GM18861 (cell line): ENCODE data around the gene C6orf52.
"Not testable (repeated sequence)": the region's sequence is repeated elsewhere in the genome, so short reads cannot be mapped to it uniquely, and the experiment has no call there.

ENCODE experiments used
- ATAC-seq: cut with Tn5 transposase; IDR thresholded peaks from one replicate; pipeline ENCODE4 v1.9.1; 2021; ENCODE audit not compliant: unreplicated experiment

Gene C6orf52

GRCh38 chr6:10696655-10697054 lies 2.2 kb upstream of the C6orf52 start:
- ATAC-seq, result no peak

GRCh38 chr6:10695086-10695657 lies 756 bp upstream of the C6orf52 start:
- ATAC-seq, result no peak

- ATAC-seq, result no peak
These were observed 1.4 kb downstream of the C6orf52 start for GRCh38 chr6:10692965-10693538.

- ATAC-seq, result no peak
These were observed 3.6 kb downstream of the C6orf52 start for GRCh38 chr6:10690651-10691445.

GRCh38 chr6:10687582-10687981 lies 6.8 kb downstream of the C6orf52 start:
- no peak for ATAC-seq

GRCh38 chr6:10686901-10687300 lies 7.5 kb downstream of the C6orf52 start:
- ATAC-seq, result no peak

GRCh38 chr6:10685092-10685915 lies 9.1 kb downstream of the C6orf52 start:
- no peak for ATAC-seq

GRCh38 chr6:10684618-10685017 lies 9.8 kb downstream of the C6orf52 start:
- no peak for ATAC-seq

GRCh38 chr6:10682355-10682988 lies 11.9 kb downstream of the C6orf52 start:
- no peak for ATAC-seq

- no peak for ATAC-seq
These were observed 12.6 kb downstream of the C6orf52 start for GRCh38 chr6:10681795-10682194.

- no peak for ATAC-seq
These were observed 16.0 kb downstream of the C6orf52 start for GRCh38 chr6:10678456-10678855.

GRCh38 chr6:10676403-10676802 lies 18.0 kb downstream of the C6orf52 start:
- ATAC-seq, result no peak

- no peak for ATAC-seq
These were observed 26.1 kb downstream of the C6orf52 start for GRCh38 chr6:10668126-10668917.

- not testable (repeated sequence) for ATAC-seq
These were observed 28.8 kb downstream of the C6orf52 start for GRCh38 chr6:10665595-10665994.

- no peak for ATAC-seq
These were observed 31.7 kb downstream of the C6orf52 start for GRCh38 chr6:10662742-10663141.

- ATAC-seq, result no peak
These were observed 32.2 kb downstream of the C6orf52 start for GRCh38 chr6:10662207-10662606.

- ATAC-seq, result not testable (repeated sequence)
These were observed 33.8 kb downstream of the C6orf52 start for GRCh38 chr6:10660431-10661191.

- no peak for ATAC-seq
These were observed 34.6 kb downstream of the C6orf52 start for GRCh38 chr6:10659699-10660348.
